Head of caudate nucleus (tissue), 42 donors: ENCODE measurements around the gene MYBPH.

ENCODE experiments used
- DNase-seq, 42 donors: peaks; one replicate each; pipeline versions ENCODE4 v3.0.0 to v3.0.0-alpha.2; 2020 to 2021; ENCODE audit warnings: mixed read lengths in 7 of 42
- intact Hi-C: fragments of 100-400 bp; cut with DNase I; formaldehyde crosslinking; loops from one replicate; pipeline ENCODE4 v1.15.0; 2022

The MYBPH gene

GRCh38 chr1:203183828-203184227 lies 8.2 kb upstream of the MYBPH start:
- DNase-seq: peak in 1 of 42 donors; percentile 12
- intact Hi-C loops: no loop called here

- peak in 3 of 42 donors; percentile 6 to 35 (median 13) for DNase-seq
- intact Hi-C loops: no loop called here
These were observed 6.8 kb upstream of the MYBPH start for GRCh38 chr1:203182387-203182953.

DNA sequence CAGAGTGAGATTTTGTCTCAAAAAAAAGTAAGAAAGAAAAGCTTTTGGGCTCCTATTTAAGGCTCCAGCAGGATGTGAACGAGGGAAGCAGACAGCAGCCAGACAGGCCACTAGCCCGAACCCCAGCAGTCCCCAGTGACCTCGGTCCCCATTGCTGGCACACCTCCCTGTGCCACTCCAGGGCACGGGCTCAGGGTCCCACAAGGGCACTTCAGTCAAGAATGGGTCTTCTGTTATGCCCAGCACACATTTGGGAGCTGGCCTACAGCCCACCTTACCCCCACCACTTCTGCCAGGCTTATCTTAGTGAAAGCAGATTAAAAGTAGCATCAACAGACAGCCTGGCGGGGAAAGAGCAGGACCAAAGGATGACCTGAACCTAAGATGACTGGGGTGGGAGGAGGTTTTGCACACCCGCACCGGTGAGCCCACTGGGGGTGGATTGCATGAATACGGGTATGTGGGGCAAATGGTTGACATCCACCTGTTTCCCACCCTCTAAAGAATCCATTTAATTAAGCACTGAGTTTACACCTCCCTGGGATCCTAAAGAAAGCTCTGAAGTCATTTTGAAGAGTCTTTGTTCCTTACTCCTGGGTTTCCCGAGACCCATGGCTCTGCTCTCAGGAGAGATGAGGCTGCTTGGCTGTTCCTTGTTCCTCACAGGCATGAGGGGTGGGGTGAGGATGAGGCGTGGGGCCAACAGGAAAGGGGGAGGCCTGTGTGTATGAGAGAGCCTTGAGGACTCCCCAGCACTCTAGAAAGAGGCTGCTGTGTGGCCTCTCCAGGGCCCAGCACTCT lies 6.2 kb upstream of the MYBPH start:
- intact Hi-C loops: no loop called here
- peak in 2 of 42 donors; percentile 17 to 36 for DNase-seq

- intact Hi-C loops: no loop called here
- no peak for DNase-seq
These were observed 5.1 kb upstream of the MYBPH start for GRCh38 chr1:203180611-203181330.

GRCh38 chr1:203179667-203180005 lies 4.0 kb upstream of the MYBPH start:
- no peak for DNase-seq
- intact Hi-C loops: no loop called here

GRCh38 chr1:203178821-203179666 lies 3.4 kb upstream of the MYBPH start:
- peak in 2 of 42 donors; percentile 1 to 8 for DNase-seq
- intact Hi-C loops: no loop called here

- no peak for DNase-seq
- intact Hi-C loops: no loop called here
These were observed 2.5 kb upstream of the MYBPH start for GRCh38 chr1:203178083-203178482.

DNA sequence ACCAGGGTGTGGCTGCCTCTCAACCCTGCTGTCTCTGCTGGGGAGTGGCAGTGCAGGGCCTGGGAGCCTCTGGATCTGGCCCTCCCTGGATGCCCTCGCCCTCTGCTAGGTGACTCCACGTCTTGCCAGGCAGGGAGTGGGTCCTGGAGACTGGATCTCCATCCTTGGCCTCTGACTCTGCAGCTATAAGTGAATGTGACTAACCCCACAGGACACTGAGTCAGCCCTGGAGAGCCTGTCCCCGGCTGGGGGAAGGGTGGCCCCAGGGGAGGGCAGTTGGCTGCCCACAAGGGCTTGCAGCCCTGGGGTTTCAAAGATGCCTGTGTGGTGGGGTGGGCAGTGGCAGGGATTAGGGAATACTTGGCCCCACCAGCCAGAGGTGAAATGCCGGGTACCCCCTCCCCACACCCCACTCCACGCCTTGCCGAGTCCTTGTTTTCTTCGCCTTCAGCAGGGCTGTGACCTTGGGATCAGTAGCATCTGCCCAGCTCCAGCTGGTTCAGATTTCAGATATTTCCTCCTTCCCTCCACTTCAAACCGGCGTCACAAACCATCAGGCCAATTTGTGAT lies 1.9 kb upstream of the MYBPH start:
- intact Hi-C loops: no loop called here
- peak in 1 of 42 donors; percentile 69 for DNase-seq

GRCh38 chr1:203177036-203177405 lies 1.4 kb upstream of the MYBPH start:
- DNase-seq: no peak
- intact Hi-C loops: no loop called here

DNA sequence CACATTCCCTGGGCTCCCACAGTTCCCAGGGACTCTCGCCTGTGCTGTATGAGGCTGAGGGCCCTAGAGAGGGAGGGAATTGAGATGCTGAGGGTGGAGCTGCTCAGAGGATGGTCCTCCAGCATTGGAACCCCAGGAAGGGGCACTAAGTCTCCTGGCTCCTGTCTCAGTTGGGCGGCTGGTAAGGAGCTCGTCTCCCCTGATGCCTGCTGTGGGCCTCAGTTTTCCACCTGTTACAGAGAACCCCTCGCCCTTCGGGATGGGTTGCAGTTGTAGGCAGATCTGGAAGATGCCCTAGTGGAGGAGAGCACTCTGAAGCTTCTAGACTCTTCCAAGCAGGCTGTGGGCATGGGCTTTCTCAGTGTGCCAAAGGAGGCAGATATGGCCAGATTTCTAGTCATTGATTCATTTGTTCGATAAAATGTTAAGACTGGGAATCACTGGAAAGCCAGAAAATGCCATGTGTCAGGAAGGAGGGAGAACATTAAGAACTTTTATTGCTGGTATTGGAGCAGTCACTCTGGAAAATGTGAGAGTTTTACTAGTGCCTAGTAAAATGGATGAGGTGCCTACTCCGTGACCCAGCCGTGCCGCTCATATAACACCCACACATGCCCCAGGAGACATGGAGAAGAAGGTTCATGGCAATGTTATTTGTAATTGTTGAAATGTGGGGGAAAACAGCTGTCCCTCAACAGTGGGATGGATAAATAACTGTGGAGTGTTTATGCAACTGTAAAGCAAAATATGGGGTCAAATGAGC lies 828 bp upstream of the MYBPH start:
- peak in 3 of 42 donors; percentile 3 to 56 (median 5) for DNase-seq
- intact Hi-C loops: no loop called here

DNA sequence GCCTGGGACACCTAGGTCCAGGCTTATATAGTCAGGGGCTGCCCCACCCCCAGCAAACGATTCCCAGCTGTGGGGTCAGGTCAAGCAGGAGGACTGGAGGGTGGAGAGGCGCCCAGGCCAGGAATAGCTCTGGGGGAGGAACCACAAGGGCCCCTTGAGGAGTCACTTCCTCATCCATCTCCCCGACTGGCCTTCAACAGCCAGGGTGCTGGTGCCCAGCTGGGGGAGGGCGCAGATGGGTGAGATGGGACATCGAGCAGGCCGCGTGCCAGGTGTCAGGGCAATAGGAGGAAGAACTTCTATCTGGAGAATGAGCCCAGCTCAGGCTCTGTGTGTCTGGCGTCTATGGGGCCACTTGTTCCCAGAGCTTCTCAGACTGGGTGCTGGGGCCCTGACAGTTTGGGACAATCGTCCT lies 208 bp upstream of the MYBPH start:
- intact Hi-C loops: no loop called here
- DNase-seq: peak in 29 of 42 donors; percentile 31 to 79 (median 55)

DNA sequence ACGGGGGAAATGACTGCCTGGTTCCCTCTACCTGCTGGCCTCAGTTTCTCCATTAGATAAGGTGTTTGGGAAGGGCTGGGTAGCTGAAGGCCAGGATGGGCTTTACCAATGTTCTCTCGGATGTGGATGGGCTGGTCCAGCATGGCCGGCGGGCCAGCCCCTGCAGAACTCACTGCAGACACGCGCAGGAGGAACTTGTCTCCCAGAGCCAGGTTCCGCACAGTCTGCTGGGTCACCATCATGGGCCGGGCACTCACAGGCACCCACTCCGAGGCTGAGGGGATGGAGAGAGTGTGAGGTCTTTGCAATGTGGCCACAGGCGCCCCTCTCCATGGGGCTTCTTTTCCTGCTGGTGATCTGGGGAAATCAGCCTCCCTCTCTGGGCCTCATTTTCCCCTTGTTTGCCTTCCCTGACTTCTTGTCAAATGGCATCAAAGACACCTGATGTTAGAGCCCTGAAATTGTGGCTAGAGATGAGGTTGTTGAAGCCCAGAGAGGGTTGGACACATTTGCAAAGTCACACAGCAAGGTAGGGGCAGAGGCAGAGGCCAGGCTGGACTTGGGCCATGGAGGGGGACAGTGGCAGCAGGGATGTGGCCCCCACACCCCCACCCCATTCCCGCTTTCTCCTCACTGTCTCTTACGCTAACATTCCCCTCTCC lies 1.2 kb downstream of the MYBPH start:
- intact Hi-C loops: loop anchor here (5.0 kb wide), 1 partner anchor 43 kb away; no protein-coding TSS in a partner anchor
- DNase-seq: peak in 1 of 42 donors; percentile 3

DNA sequence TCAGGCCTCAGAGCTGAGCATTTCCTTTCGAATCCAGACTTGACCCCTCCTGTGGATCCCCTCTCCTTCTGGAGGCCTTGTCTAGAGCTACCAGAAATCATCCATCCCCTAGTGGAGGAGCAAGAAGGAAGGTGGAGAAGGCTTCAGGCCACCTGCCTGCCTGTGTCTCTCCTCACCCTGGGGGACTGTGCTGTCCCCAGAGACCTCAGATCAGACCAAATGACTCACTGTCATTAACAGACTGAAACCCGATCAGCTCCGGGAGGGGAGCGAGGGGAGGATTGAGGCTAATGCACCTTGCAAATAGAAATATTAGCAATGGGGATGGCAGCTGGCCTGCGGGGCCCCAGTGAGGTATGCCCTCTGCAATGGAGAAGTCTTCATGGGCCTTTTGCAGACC lies 2.1 kb downstream of the MYBPH start:
- intact Hi-C loops: loop anchor here (5.0 kb wide), 1 partner anchor 44 kb away; no protein-coding TSS in a partner anchor
- peak in 3 of 42 donors; percentile 6 to 24 (median 15) for DNase-seq

DNA sequence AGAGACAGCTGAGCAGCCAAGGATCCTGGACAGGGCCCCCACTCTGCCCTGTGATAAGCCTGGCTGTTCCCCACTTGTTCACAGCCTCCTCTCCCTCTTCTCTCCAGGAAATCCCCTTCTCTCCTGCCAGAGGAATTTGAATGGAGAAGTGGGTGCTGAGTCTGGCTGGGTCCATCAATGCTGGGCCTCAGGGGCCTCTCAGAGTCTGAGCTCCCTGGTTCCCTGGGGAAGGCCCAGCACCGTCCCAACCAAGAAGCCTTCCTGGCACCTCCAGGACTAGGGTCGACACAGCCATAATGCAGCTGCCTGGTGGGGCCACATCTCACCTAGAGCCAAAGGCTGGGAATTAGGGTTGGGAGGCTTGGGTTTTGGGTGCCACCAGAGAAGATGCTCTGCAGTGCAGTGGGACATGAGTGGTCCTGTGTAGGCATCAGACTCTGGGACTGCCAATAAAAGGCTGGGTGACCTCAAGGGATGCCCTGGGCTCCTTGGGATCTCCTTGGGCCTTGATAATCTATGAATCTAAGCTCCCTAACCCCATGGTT lies 2.5 kb downstream of the MYBPH start:
- intact Hi-C loops: loop anchor here (5.0 kb wide), 1 partner anchor 44 kb away; no protein-coding TSS in a partner anchor

GRCh38 chr1:203172184-203173010 lies 3.2 kb downstream of the MYBPH start:
- peak; percentile 67 to 93 (median 82) for DNase-seq
- intact Hi-C loops: loop anchor here (5.0 kb wide), 1 partner anchor 45 kb away; no protein-coding TSS in a partner anchor

More for the DNA sequence above, 2.5 kb downstream of the MYBPH start:
- peak in 4 of 42 donors; percentile 8 to 36 (median 18) for DNase-seq
